ENCODE data around the gene SYTL3.

SYTL3 gene

GRCh38 chr6:158709809-158710208 lies 60.0 kb downstream of the SYTL3 start:
- in situ Hi-C loops (cut with HindIII; ENCODE audit: low pct_ligation_motif_present, low sequenced_read_pairs), result loop anchor here (25.0 kb wide), 1 partner anchor 252 kb away; no protein-coding TSS in a partner anchor
- no peak for DNase-seq
- no peaks in the 10 kb centered on the region for H3K27me3 ChIP-seq (replicated peaks)
- no peaks in the 10 kb centered on the region for H3K36me3 ChIP-seq (replicated peaks)
- no peak overlapping the region for H3K4me3 ChIP-seq (ENCODE audit: low read depth, low read length)
- no peak for TF ChIP-seq CTCF (IDR thresholded peaks at IDR 0.05; ENCODE audit: low read depth, low read length, missing control alignments)
- no peak overlapping the region for H3K27ac ChIP-seq

GRCh38 chr6:158711264-158711663 lies 61.4 kb downstream of the SYTL3 start:
- TF ChIP-seq CTCF (IDR thresholded peaks at IDR 0.05; ENCODE audit: low read depth, low read length, missing control alignments), result no peak
- DNase-seq, result no peak
- H3K27me3 ChIP-seq (replicated peaks), result no peaks in the 10 kb centered on the region
- no peak overlapping the region for H3K27ac ChIP-seq
- H3K4me3 ChIP-seq (ENCODE audit: low read depth, low read length), result no peak overlapping the region
- in situ Hi-C loops (cut with HindIII; ENCODE audit: low pct_ligation_motif_present, low sequenced_read_pairs), result loop anchor here (25.0 kb wide), 1 partner anchor 251 kb away; no protein-coding TSS in a partner anchor
- H3K36me3 ChIP-seq (replicated peaks), result no peaks in the 10 kb centered on the region

GRCh38 chr6:158713469-158713868 lies 63.6 kb downstream of the SYTL3 start:
- Histone ChIP-seq H3K27me3 (replicated peaks) (no peaks in the 10 kb centered on the region), H3K27ac (no peak overlapping the region), H3K36me3 (replicated peaks) (no peaks in the 10 kb centered on the region), H3K4me3 (ENCODE audit: low read depth, low read length) (no peak overlapping the region)
- no peak for TF ChIP-seq CTCF (IDR thresholded peaks at IDR 0.05; ENCODE audit: low read depth, low read length, missing control alignments)
- in situ Hi-C loops (cut with HindIII; ENCODE audit: low pct_ligation_motif_present, low sequenced_read_pairs), result loop anchor here (25.0 kb wide), 1 partner anchor 249 kb away; no protein-coding TSS in a partner anchor
- DNase-seq, result no peak

- TF ChIP-seq CTCF (IDR thresholded peaks at IDR 0.05; ENCODE audit: low read depth, low read length, missing control alignments), result no peak
- in situ Hi-C loops (cut with HindIII; ENCODE audit: low pct_ligation_motif_present, low sequenced_read_pairs), result loop anchor here (25.0 kb wide), 1 partner anchor 248 kb away; no protein-coding TSS in a partner anchor
These were observed 64.9 kb downstream of the SYTL3 start for GRCh38 chr6:158714706-158715105.

GRCh38 chr6:158715330-158716311 lies 65.8 kb downstream of the SYTL3 start:
- H3K27me3 ChIP-seq (replicated peaks), result no peaks in the 10 kb centered on the region
- DNase-seq, result no peak
- in situ Hi-C loops (cut with HindIII; ENCODE audit: low pct_ligation_motif_present, low sequenced_read_pairs), result loop anchor here (25.0 kb wide), 1 partner anchor 247 kb away; no protein-coding TSS in a partner anchor
- H3K4me3 ChIP-seq (ENCODE audit: low read depth, low read length), result no peak overlapping the region
- H3K36me3 ChIP-seq (replicated peaks), result no peaks in the 10 kb centered on the region
- no peak overlapping the region for H3K27ac ChIP-seq
- TF ChIP-seq CTCF (IDR thresholded peaks at IDR 0.05; ENCODE audit: low read depth, low read length, missing control alignments), result no peak

More at GRCh38 chr6:158714706-158715105, 64.9 kb downstream of the SYTL3 start:
- Histone ChIP-seq H3K36me3 (replicated peaks) (no peaks in the 10 kb centered on the region), H3K4me3 (ENCODE audit: low read depth, low read length) (no peak overlapping the region), H3K27ac (no peak overlapping the region), H3K27me3 (replicated peaks) (no peaks in the 10 kb centered on the region)
- no peak for DNase-seq
